ENCODE results near the gene CIB2. TPM values are rescaled to one million over a fixed set of nuclear protein-coding genes. Genes with fewer than 3 reads are reported as not detected.

CIB2 gene
- total and polyA plus RNA-seq, 7 donors = 2.4 to 18.0 (median 6.0) TPM

GRCh38 chr15:78088773-78089080 lies 42.5 kb downstream of the CIB2 start:
- TF ChIP-seq CTCF (IDR thresholded peaks at IDR 0.05) = no peak
- intact Hi-C loops (cut with DNase I) = no loop called here
- no peak for ATAC-seq
- H3K4me3 ChIP-seq = no peak overlapping the region
- no peak overlapping the region for H3K27ac ChIP-seq
- no peaks in the 10 kb centered on the region for H3K27me3 ChIP-seq (ENCODE audit: insufficient read depth in 3 of 3, low read length in 2 of 3)
- no peaks in the 10 kb centered on the region for H3K9me3 ChIP-seq
- no peaks in the 10 kb centered on the region for H3K36me3 ChIP-seq (ENCODE audit: insufficient read depth in 1 of 2, low read depth in 1 of 2)
- H3K4me1 ChIP-seq = peaks cover 21% of the 10 kb centered on the region
- DNase-seq = no peak
- 82 to 92% (median 88%) methylated on average over 3 of the region's 3 CpGs for WGBS, 3 donors

- no peak overlapping the region for H3K27ac ChIP-seq
- ATAC-seq (no peak), DNase-seq (no peak)
- no peaks in the 10 kb centered on the region for H3K27me3 ChIP-seq (ENCODE audit: insufficient read depth in 3 of 3, low read length in 2 of 3)
- no peaks in the 10 kb centered on the region for H3K36me3 ChIP-seq (ENCODE audit: insufficient read depth in 1 of 2, low read depth in 1 of 2)
- H3K4me1 ChIP-seq = peaks cover 17% of the 10 kb centered on the region
- 83 to 90% (median 83%) methylated on average over 12 of the region's 12 CpGs for WGBS, 3 donors
- H3K4me3 ChIP-seq = no peak overlapping the region
- TF ChIP-seq CTCF (IDR thresholded peaks at IDR 0.05) = no peak
- no peaks in the 10 kb centered on the region for H3K9me3 ChIP-seq
- intact Hi-C loops (cut with DNase I) = no loop called here
Observed at GRCh38 chr15:78087951-78088772, 43.1 kb downstream of the CIB2 start.

- 90 to 97% (median 93%) methylated on average over 1 of the region's 1 CpG for WGBS, 3 donors
- Histone ChIP-seq H3K9me3 (no peaks in the 10 kb centered on the region), H3K4me1 (no peaks in the 10 kb centered on the region), H3K27ac (no peak overlapping the region), H3K36me3 (ENCODE audit: insufficient read depth in 1 of 2, low read depth in 1 of 2) (no peaks in the 10 kb centered on the region), H3K4me3 (no peak overlapping the region), H3K27me3 (ENCODE audit: insufficient read depth in 3 of 3, low read length in 2 of 3) (no peaks in the 10 kb centered on the region)
- DNase-seq (no peak), ATAC-seq (no peak)
- intact Hi-C loops (cut with DNase I) = no loop called here
- no peak for TF ChIP-seq CTCF (IDR thresholded peaks at IDR 0.05)
Observed at GRCh38 chr15:78085928-78086327, 45.3 kb downstream of the CIB2 start.

- Histone ChIP-seq H3K9me3 (no peaks in the 10 kb centered on the region), H3K27ac (no peak overlapping the region), H3K4me3 (no peak overlapping the region), H3K4me1 (no peaks in the 10 kb centered on the region), H3K27me3 (ENCODE audit: insufficient read depth in 3 of 3, low read length in 2 of 3) (no peaks in the 10 kb centered on the region), H3K36me3 (ENCODE audit: insufficient read depth in 1 of 2, low read depth in 1 of 2) (no peaks in the 10 kb centered on the region)
- intact Hi-C loops (cut with DNase I) = no loop called here
- no peak for TF ChIP-seq CTCF (IDR thresholded peaks at IDR 0.05)
- 60 to 87% (median 85%) methylated on average over 5 of the region's 5 CpGs for WGBS, 3 donors
- DNase-seq (no peak), ATAC-seq (no peak)
Observed at GRCh38 chr15:78084449-78084750, 46.8 kb downstream of the CIB2 start.

All from psoas muscle (tissue), 8 donors.